Right lung (tissue), 5 donors: ENCODE results near the gene FYB2. TPM values are rescaled to one million over a fixed set of nuclear protein-coding genes. Genes with fewer than 3 reads are reported as not detected.
A peak's percentile ranks its signal among the peaks of the same experiment; 100 is the strongest.

Experiments used
- DNase-seq, 2 donors: peaks; one replicate each; pipeline ENCODE4 v3.0.0-alpha.2; 2013
- polyA plus RNA-seq, 5 donors: library from polyadenylated mRNA; unstranded; fragments of 120-200 nt; gene quantifications; one replicate each; pipeline versions ENCODE4 v1.2.1 to v1.2.3, GENCODE V29; 2013; ENCODE audit warnings: inconsistent platforms in 1 of 5, low replicate concordance in 1 of 5; ENCODE audit not compliant: insufficient read length in 5 of 5, insufficient read depth in 1 of 5

Gene FYB2
- polyA plus RNA-seq, 5 donors: 0.16 to 1.6 (median 0.32) TPM

GRCh38 chr1:56834137-56834900 lies 15.1 kb upstream of the FYB2 start:
- no peak for DNase-seq

GRCh38 chr1:56833088-56833487 lies 13.9 kb upstream of the FYB2 start:
- no peak for DNase-seq

- DNase-seq: peak; percentile 55 to 70
These were observed 12.9 kb upstream of the FYB2 start for GRCh38 chr1:56831871-56832693.

- no peak for DNase-seq
These were observed 10.8 kb upstream of the FYB2 start for GRCh38 chr1:56830052-56830451.

- DNase-seq: no peak
These were observed 8.5 kb upstream of the FYB2 start for GRCh38 chr1:56827711-56828110.

GRCh38 chr1:56825436-56825835 lies 6.2 kb upstream of the FYB2 start:
- DNase-seq: no peak

- no peak for DNase-seq
These were observed 5.7 kb upstream of the FYB2 start for GRCh38 chr1:56824938-56825337.

GRCh38 chr1:56824271-56824670 lies 5.1 kb upstream of the FYB2 start:
- DNase-seq: no peak

- peak; percentile 43 to 70 for DNase-seq
These were observed 2.2 kb upstream of the FYB2 start for GRCh38 chr1:56821462-56821797.

GRCh38 chr1:56820755-56821461 lies 1.7 kb upstream of the FYB2 start:
- DNase-seq: peak; percentile 38 to 70

- DNase-seq: no peak
These were observed 1.3 kb downstream of the FYB2 start for GRCh38 chr1:56817716-56818463.

GRCh38 chr1:56816909-56817308 lies 2.3 kb downstream of the FYB2 start:
- no peak for DNase-seq

- no peak for DNase-seq
These were observed 2.9 kb downstream of the FYB2 start for GRCh38 chr1:56816264-56816663.

- DNase-seq: no peak
These were observed 5.0 kb downstream of the FYB2 start for GRCh38 chr1:56814205-56814604.

GRCh38 chr1:56811331-56811730 lies 7.9 kb downstream of the FYB2 start:
- no peak for DNase-seq

GRCh38 chr1:56808410-56808809 lies 10.8 kb downstream of the FYB2 start:
- DNase-seq: no peak

- DNase-seq: no peak
These were observed 12.4 kb downstream of the FYB2 start for GRCh38 chr1:56806804-56807203.

- no peak for DNase-seq
These were observed 15.5 kb downstream of the FYB2 start for GRCh38 chr1:56803561-56804156.

GRCh38 chr1:56799605-56800400 lies 19.4 kb downstream of the FYB2 start:
- no peak for DNase-seq

- DNase-seq: no peak
These were observed 21.1 kb downstream of the FYB2 start for GRCh38 chr1:56798053-56798471.
